Endothelial cell of umbilical vein (primary cell): ENCODE data around the gene OLA1. TPM values are rescaled to one million over a fixed set of nuclear protein-coding genes. Genes with fewer than 3 reads are reported as not detected.

ENCODE experiments used
- BruUV-seq: library from RNA; stranded (reverse); fragments of 400-500 nt; replicated peaks from 2 replicates; lab custom pipeline; 2021; lab: Mats Ljungman, UMichigan
- CTCF ChIA-PET: fragments of 300-600, 350-600 bp; sonication (Branson Sonifier 250); formaldehyde crosslinking; loops from one replicate; lab custom pipeline; 2021; ENCODE audit warnings: antibody characterized with exemption, inconsistent platforms; lab: Charles Lee
- POLR2A ChIA-PET: fragments of 300-600, 350-600 bp; sonication (Branson Sonifier 250); formaldehyde crosslinking; loops from one replicate; lab custom pipeline; 2021; ENCODE audit warnings: antibody characterized with exemption, inconsistent platforms; lab: Charles Lee
- DNase-seq: peaks from one replicate; pipeline ENCODE4 v3.0.0-alpha.2; 2011; ENCODE audit warnings: low read depth, low spot score
- FAIRE-seq: peaks from 2 replicates; lab custom pipeline; 2011; peaks lifted over from hg19 to GRCh38; lab: Jason Lieb, UNC
- H2AFZ ChIP-seq: 2 replicates; pipeline ENCODE4 v1.6.0; 2012; ENCODE audit warnings: low read depth, low read length, control low read depth, inconsistent platforms
- H3K27ac ChIP-seq: 2 replicates; pipeline ENCODE4 v1.5.1; 2011; ENCODE audit warnings: low read depth, mild to moderate bottlenecking, control low read depth, low read length, moderate library complexity; ENCODE audit not compliant: insufficient read depth
- H3K27me3 ChIP-seq, 2 experiments: 2 replicates each; pipeline versions ENCODE4 v1.6.0 to v1.6.1; 2011; ENCODE audit warnings: low read length in 2 of 2, mixed read lengths in 1 of 2; ENCODE audit not compliant: control insufficient read depth in 2 of 2, insufficient read depth in 2 of 2
- H3K36me3 ChIP-seq, 2 experiments: 2 replicates in 1 of 2; 3 replicates in 1 of 2; pipeline ENCODE4 v1.5.1; 2011; ENCODE audit warnings: low read length in 2 of 2, mild to moderate bottlenecking in 1 of 2, moderate library complexity in 1 of 2; ENCODE audit not compliant: control insufficient read depth in 2 of 2, insufficient read depth in 2 of 2; ENCODE audit errors: extremely low read depth in 1 of 2
- H3K4me1 ChIP-seq: 3 replicates; pipeline ENCODE4 v1.5.1; 2011; ENCODE audit warnings: mild to moderate bottlenecking, low read length; ENCODE audit not compliant: control insufficient read depth, insufficient read depth; ENCODE audit errors: extremely low read depth
- H3K4me2 ChIP-seq: 2 replicates; pipeline ENCODE4 v1.6.1; 2011; ENCODE audit warnings: low read length, control low read depth, mixed read lengths; ENCODE audit not compliant: insufficient read depth
- H3K4me3 ChIP-seq, 3 experiments: fragments of 200-600 bp in 1 of 3; sonication (generic), shearing (Covaris generic) in 1 of 3; replicated peaks in 1 of 3; 2 replicates each; pipeline ENCODE4 v1.5.1; 2011 to 2016; ENCODE audit warnings: control low read depth in 3 of 3, low read length in 3 of 3, mild to moderate bottlenecking in 2 of 3, inconsistent platforms in 1 of 3, low read depth in 1 of 3, moderate library complexity in 1 of 3; ENCODE audit not compliant: insufficient read depth in 1 of 3
- H3K79me2 ChIP-seq: 2 replicates; pipeline ENCODE4 v1.6.0; 2012; ENCODE audit warnings: low read length, inconsistent platforms; ENCODE audit not compliant: control insufficient read depth, insufficient read depth
- H3K9ac ChIP-seq: replicated peaks from 2 replicates; pipeline ENCODE3; 2011; ENCODE audit warnings: low read length, control low read depth; ENCODE audit not compliant: insufficient read depth; ENCODE audit errors: extremely low read depth
- H3K9me1 ChIP-seq: replicated peaks from 3 replicates; pipeline ENCODE4 v1.6.0; 2011; ENCODE audit warnings: mild to moderate bottlenecking, low read length; ENCODE audit not compliant: control insufficient read depth, insufficient read depth; ENCODE audit errors: extremely low read depth
- H3K9me3 ChIP-seq: replicated peaks from 2 replicates; pipeline ENCODE4 v1.5.1; 2012; ENCODE audit warnings: low read length, inconsistent platforms; ENCODE audit not compliant: control insufficient read depth, insufficient read depth
- H4K20me1 ChIP-seq: replicated peaks from 2 replicates; pipeline ENCODE3; 2011; ENCODE audit warnings: mild to moderate bottlenecking, low read length; ENCODE audit not compliant: control insufficient read depth, insufficient read depth; ENCODE audit errors: extremely low read depth
- EZH2 ChIP-seq: IDR thresholded peaks from 2 replicates; pipeline ENCODE4 v1.6.1; 2012; ENCODE audit warnings: borderline replicate concordance, low read depth, mild to moderate bottlenecking, moderate library complexity, low read length, inconsistent platforms; ENCODE audit not compliant: severe bottlenecking
- FOS ChIP-seq: IDR thresholded peaks from 2 replicates; pipeline ENCODE4 v1.6.1; 2011; ENCODE audit warnings: mild to moderate bottlenecking, low read length, moderate library complexity, borderline replicate concordance; ENCODE audit not compliant: insufficient read depth
- GATA2 ChIP-seq: IDR thresholded peaks from 2 replicates; pipeline ENCODE4 v1.7.0; 2011; ENCODE audit warnings: low read depth, mild to moderate bottlenecking, moderate library complexity, mixed read lengths, low read length; ENCODE audit not compliant: insufficient read length, insufficient read depth
- JUN ChIP-seq: IDR thresholded peaks from 2 replicates; pipeline ENCODE4 v1.6.1; 2011; ENCODE audit warnings: borderline replicate concordance, low read depth; ENCODE audit not compliant: insufficient read length, insufficient read depth
- MYC ChIP-seq: IDR thresholded peaks from one replicate; pipeline ENCODE4 v1.6.1; 2011; ENCODE audit warnings: mild to moderate bottlenecking, low read depth, low read length
- POLR2A ChIP-seq: IDR thresholded peaks from 2 replicates; pipeline ENCODE4 v1.6.1; 2012; ENCODE audit warnings: low read depth, mild to moderate bottlenecking, control low read depth, low read length
- POLR2AphosphoS5 ChIP-seq: IDR thresholded peaks from 2 replicates; pipeline ENCODE4 v1.6.1; 2012; ENCODE audit warnings: low read depth, mild to moderate bottlenecking, control low read depth, low read length, moderate library complexity; ENCODE audit not compliant: insufficient read depth
- dilution Hi-C: fragments of 300-500 bp; cut with MboI; formaldehyde crosslinking; loops from one replicate; pipeline ENCODE4 v1.15.0; 2019; ENCODE audit warnings: low sequenced_read_pairs; ENCODE audit not compliant: extremely low pct_ligation_motif_present
- intact Hi-C: fragments of 100-400 bp; cut with micrococcal nuclease; formaldehyde crosslinking; loops from one replicate; pipeline ENCODE4 v1.10.0; 2022
- polyA plus RNA-seq, 4 experiments: library from polyadenylated mRNA; depleted of rRNA in 3 of 4; stranded (reverse) in 3 of 4; unstranded in 1 of 4; fragments of >200 nt; gene quantifications; 2 replicates each; pipeline versions ENCODE4 v1.2.1 to v1.2.3, GENCODE V29; 2011 to 2012; ENCODE audit warnings: missing spikeins in 1 of 4
- total RNA-seq: library from RNA; stranded (reverse); gene quantifications from 2 replicates; pipeline ENCODE4 v1.2.3, GENCODE V29; 2021
- TF ChIP-seq, protein P1 (sequence below), 2 donors: IDR thresholded peaks; 1 replicate in 1 of 2; 2 replicates in 1 of 2; pipeline ENCODE4 v1.5.1; 2011; ENCODE audit warnings: low read length in 2 of 2, mild to moderate bottlenecking in 2 of 2, moderate library complexity in 2 of 2, control low read depth in 1 of 2, inconsistent platforms in 1 of 2, low read depth in 1 of 2; ENCODE audit not compliant: insufficient read depth in 1 of 2; ENCODE audit errors: extremely low read depth in 1 of 2
- TF ChIP-seq, protein P2 (sequence below): IDR thresholded peaks from 2 replicates; pipeline ENCODE4 v1.6.1; 2011; ENCODE audit not compliant: insufficient read depth, insufficient read length

The OLA1 gene
- total and polyA plus RNA-seq, 2 donors (not counting 3 experiments of a cell fraction or from before 2014, with no cell fraction given), result 30.6 to 93.9 TPM

DNA sequence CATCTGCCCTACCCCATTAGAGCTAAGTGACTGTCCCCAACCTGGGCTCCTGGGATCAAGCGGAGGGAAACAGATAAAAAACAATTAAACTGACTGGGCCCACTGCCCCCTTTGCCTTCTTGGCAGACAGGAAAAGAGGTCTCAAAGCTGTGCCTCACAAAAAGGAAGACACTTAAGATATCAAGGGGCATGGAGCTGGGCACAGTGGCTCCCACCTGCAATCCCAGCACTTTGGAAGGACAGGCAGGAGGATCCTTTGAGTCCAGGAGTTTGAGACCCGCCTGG is 208.0 kb downstream of the OLA1 start:
- CTCF ChIA-PET, result interaction anchor here (0.8 to 2.0 kb wide), 5 partner anchors 11 to 637 kb away, joined by 3 to 5 read pairs (median 3); no protein-coding TSS in a partner anchor

More for the DNA sequence above, 208.0 kb downstream of the OLA1 start:
- Histone ChIP-seq H4K20me1 (no peaks in the 10 kb centered on the region), H3K27ac (no peak overlapping the region), H2AFZ (no peak overlapping the region), H3K9ac (no peak overlapping the region), H3K4me1 (peaks cover 16% of the 10 kb centered on the region), H3K79me2 (no peaks in the 10 kb centered on the region), H3K9me3 (no peaks in the 10 kb centered on the region), H3K36me3 (no peaks in the 10 kb centered on the region), H3K4me3 (no peak overlapping the region), H3K27me3 (no peaks in the 10 kb centered on the region), H3K4me2 (no peak overlapping the region), H3K9me1 (no peaks in the 10 kb centered on the region)
- POLR2A ChIA-PET, result no interaction called here
- no TSS peak for BruUV-seq
- intact Hi-C loops, result loop anchor here (1.0 kb wide), 5 partner anchors 19 to 638 kb away; no protein-coding TSS in a partner anchor
- FAIRE-seq (no peak), DNase-seq (no peak)
- dilution Hi-C loops, result no loop called here
- TF ChIP-seq POLR2A (no peak), FOS (no peak), JUN (no peak), POLR2AphosphoS5 (no peak), GATA2 (no peak), MYC (no peak), EZH2 (no peak)
- TF ChIP-seq, protein P1, sequence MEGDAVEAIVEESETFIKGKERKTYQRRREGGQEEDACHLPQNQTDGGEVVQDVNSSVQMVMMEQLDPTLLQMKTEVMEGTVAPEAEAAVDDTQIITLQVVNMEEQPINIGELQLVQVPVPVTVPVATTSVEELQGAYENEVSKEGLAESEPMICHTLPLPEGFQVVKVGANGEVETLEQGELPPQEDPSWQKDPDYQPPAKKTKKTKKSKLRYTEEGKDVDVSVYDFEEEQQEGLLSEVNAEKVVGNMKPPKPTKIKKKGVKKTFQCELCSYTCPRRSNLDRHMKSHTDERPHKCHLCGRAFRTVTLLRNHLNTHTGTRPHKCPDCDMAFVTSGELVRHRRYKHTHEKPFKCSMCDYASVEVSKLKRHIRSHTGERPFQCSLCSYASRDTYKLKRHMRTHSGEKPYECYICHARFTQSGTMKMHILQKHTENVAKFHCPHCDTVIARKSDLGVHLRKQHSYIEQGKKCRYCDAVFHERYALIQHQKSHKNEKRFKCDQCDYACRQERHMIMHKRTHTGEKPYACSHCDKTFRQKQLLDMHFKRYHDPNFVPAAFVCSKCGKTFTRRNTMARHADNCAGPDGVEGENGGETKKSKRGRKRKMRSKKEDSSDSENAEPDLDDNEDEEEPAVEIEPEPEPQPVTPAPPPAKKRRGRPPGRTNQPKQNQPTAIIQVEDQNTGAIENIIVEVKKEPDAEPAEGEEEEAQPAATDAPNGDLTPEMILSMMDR (IDR thresholded peaks at IDR 0.05; ENCODE audit: extremely low read depth in 1 of 2, insufficient read depth in 1 of 2, low read depth in 1 of 2, low read length in 2 of 2), result no peak
- TF ChIP-seq, protein P2, sequence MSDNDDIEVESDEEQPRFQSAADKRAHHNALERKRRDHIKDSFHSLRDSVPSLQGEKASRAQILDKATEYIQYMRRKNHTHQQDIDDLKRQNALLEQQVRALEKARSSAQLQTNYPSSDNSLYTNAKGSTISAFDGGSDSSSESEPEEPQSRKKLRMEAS, result no peak
